ENCODE measurements around the gene GPR152. TPM values are rescaled to one million over a fixed set of nuclear protein-coding genes. Genes with fewer than 3 reads are reported as not detected.

The GPR152 gene, protein sequence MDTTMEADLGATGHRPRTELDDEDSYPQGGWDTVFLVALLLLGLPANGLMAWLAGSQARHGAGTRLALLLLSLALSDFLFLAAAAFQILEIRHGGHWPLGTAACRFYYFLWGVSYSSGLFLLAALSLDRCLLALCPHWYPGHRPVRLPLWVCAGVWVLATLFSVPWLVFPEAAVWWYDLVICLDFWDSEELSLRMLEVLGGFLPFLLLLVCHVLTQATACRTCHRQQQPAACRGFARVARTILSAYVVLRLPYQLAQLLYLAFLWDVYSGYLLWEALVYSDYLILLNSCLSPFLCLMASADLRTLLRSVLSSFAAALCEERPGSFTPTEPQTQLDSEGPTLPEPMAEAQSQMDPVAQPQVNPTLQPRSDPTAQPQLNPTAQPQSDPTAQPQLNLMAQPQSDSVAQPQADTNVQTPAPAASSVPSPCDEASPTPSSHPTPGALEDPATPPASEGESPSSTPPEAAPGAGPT
- under 1 TPM in 1 of 4 donors, not detected in 3; 0.09 TPM for polyA plus RNA-seq (ENCODE audit: insufficient read length in 4 of 4)

DNA sequence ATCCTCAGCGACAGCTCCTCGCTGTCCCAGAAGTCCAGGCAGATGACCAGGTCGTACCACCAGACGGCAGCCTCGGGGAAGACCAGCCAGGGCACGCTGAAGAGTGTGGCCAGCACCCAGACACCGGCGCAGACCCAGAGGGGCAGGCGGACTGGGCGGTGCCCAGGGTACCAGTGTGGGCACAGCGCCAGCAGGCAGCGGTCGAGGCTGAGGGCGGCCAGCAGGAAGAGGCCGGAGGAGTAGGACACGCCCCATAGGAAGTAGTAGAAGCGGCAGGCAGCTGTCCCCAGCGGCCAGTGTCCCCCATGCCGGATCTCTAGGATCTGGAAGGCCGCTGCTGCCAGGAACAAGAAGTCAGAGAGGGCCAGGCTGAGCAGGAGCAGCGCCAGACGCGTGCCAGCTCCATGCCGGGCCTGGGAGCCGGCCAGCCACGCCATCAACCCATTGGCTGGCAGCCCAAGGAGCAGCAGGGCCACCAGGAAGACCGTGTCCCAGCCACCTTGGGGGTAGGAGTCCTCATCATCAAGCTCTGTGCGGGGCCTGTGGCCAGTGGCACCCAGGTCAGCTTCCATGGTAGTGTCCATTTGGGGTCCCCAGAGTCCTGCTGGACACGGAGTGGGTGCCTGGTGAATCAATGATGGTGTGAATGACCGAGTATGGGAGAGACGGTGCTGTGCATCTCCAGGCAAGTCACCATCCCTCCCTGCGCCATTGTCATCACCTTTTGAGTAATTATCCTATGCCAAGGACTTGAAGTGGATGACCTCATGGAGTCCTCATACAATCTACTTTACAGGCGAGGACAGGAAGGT, at the start of gene GPR152:
GPR152 (minus strand) TSS at position 589 of the 812 bp plus-strand sequence; CDS start at position 584, 5 bp downstream.
- no peak for DNase-seq (ENCODE audit: low read depth in 4 of 4, low spot score in 2 of 4)

DNA sequence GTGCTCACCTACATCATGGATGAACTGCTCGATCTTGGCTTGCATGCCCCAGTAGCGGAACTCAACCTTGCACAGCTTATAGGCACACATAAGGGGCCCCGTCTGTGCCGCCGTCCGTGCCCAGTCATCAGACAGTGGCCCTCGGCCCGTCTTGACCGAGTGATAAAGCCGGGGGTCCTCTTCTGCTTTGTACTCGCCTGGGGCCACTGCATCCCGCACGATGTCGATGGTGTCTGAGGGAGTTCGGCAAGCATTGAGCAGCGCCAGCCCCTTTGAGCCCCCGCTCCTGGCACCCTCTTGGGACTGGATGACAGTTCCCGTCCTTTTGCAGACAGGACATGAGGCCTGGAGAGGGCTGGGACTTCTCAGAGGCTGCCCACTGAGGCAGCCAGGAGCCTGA, 49.3 kb upstream of the GPR152 start:
- DNase-seq (ENCODE audit: low read depth in 4 of 4, low spot score in 2 of 4): no peak

DNA sequence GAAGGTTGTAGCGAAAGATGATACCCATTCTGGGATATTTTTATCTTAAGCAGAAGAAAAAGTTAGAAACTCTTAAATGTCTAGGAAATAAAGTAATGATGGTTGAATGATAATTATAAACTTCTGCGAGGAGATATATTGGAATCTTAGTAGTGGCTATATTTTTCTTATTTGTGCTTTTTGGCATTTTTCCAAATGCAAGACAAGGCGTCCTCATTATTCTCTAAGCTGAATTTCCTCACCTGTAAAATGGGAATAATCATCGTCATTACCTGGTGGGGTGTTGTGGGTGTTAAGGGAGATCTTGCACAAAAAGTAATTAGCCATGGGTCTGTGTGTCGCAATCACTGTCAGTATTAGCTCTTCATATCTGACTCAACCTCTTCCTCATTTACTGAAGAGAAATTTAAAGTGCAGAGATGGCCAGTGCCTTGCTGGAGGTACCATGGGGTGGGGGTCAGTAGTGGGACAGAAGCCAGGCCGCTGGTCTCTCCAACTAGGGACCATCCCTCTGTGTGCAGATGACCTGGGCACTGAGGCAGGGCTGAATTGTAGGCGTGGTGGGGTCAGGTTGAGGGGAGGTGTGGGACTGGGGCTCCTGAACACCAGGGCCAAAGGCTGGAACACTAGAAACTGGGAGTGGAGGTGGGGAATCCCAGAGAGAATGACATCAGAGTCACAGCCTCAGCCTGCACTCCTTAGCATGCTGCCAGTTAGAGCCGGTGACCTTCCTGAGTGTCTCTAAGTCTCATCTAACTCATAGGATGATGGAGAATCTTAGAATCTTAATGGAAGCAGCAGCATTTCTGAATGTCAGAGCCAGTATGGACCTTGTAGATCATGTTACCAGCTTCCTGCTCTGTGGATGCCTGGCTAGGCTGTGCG, 48.5 kb upstream of the GPR152 start:
- no peak for DNase-seq (ENCODE audit: low read depth in 4 of 4, low spot score in 2 of 4)

DNA sequence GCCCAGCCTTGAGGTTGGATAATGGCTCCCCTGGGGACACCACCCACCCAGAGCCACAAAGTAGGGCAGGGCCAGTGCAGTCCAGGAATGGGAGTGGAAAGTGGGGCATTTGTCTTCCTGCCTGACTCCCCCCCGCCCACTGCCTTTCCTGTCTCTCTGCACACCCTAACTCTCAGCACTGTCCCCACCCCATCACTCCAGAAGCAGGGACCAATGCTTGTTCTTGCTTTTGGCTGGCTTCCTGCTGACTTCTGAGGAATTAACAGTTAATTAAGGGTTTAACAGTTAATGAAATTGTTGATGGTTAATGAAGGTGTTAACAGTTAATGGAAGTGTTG, 47.9 kb upstream of the GPR152 start:
- no peak for DNase-seq (ENCODE audit: low read depth in 4 of 4, low spot score in 2 of 4)

DNA sequence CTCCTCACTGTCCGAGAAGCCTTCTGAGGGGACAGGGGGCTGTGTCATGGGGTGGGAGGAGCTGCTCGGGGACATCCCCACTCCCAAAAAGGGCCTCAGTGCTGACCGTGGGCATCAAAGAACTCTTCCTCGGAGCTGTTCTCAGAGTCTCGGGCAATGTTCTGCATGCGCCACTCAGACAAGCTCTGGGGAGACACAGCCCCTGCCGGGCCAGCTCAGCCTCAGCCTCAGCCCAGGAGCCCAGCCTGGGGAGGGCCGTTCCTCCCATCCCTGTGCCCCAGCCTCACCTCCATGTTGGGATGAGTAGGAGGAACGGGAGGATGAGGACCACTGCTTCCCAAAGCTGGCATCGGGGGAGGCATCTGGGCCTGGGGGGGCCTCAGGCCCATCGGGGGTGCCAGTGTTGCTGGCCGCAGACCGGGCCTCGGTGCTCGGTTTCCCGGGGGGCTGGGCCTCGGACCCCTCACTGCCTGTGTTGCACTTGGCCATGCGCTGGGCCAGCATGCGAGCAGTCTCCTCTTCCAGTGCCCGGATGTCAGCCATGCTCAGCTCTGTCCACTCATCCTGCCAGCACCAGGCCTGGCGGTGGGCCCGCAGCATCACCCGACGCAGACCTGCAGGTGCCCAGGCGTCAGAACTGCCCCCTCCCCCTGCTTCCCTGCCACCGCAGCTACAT, 47.4 kb upstream of the GPR152 start:
- no peak for DNase-seq (ENCODE audit: low read depth in 4 of 4, low spot score in 2 of 4)

DNA sequence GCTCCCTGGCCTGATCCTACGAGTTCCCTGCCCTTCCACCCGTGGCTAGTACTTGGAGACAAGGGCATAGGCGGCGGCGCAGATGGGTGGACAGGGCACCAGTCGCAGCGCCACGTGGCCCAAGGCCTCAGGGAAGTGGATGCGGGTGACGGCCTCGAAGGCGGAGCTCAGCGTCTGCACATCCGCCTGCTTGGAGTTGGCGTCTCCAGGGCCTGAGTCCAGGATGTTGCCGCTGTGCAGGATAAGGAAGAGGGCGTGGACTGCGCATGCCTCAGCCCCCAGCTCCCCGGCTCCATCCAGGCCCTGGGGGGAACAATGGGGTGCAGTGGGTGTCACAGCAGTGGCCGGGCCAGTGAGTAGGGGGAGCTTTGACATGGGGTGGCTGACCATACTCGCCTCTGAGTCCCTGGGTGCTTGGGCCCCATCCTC, 46.0 kb upstream of the GPR152 start:
- DNase-seq (ENCODE audit: low read depth in 4 of 4, low spot score in 2 of 4): no peak

DNA sequence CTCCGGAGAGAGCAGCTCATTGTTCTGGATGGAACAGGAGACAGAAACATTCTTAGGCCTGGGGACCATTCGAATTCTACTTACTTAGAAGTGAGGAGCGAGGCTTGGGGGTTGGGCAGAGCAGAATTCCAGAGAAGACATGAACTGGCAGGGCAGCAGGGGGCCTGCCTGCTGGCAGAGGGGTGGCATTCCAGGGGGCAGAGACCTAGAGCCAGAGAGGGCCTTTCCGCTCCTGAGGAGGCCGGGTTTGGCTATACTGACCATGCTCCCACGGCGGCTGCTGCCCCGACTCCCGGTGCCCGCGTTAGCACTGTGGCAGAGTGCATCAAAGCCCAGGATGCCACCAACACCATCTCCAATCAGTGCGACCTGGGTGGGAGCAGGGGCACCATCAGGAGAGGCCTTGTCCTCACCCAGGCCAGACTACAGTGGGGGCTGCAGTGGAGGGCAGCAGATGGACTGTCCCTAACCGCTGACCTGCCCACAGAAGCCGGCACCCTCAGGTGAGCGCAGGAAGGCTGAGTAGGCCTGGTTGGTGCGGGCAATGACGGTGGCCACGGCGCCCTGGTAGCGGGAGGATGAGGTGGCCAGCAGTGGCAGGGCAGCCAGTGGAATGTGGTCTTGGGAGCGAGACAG, 45.2 kb upstream of the GPR152 start:
- DNase-seq (ENCODE audit: low read depth in 4 of 4, low spot score in 2 of 4): no peak

DNA sequence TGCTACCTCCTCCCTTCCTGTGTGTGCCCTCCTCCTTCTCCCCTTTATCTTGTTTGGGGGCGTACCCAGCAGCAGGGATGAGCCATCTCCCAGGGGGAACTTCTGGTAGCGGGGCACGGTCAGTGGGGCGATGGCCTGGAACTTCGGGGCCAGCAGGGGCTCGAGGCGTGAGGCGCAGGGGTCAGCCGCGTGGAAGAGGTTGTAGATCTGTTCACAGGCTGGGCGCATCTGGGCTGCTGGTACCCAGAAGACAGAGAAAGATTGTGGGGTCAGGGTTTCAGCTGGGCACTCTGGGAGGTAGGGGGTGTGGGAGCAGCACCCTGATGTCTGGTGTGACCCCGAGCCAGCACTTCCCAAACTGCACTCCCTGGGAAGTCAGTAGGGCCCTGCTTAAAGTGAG, 43.6 kb upstream of the GPR152 start:
- no peak for DNase-seq (ENCODE audit: low read depth in 4 of 4, low spot score in 2 of 4)

DNA sequence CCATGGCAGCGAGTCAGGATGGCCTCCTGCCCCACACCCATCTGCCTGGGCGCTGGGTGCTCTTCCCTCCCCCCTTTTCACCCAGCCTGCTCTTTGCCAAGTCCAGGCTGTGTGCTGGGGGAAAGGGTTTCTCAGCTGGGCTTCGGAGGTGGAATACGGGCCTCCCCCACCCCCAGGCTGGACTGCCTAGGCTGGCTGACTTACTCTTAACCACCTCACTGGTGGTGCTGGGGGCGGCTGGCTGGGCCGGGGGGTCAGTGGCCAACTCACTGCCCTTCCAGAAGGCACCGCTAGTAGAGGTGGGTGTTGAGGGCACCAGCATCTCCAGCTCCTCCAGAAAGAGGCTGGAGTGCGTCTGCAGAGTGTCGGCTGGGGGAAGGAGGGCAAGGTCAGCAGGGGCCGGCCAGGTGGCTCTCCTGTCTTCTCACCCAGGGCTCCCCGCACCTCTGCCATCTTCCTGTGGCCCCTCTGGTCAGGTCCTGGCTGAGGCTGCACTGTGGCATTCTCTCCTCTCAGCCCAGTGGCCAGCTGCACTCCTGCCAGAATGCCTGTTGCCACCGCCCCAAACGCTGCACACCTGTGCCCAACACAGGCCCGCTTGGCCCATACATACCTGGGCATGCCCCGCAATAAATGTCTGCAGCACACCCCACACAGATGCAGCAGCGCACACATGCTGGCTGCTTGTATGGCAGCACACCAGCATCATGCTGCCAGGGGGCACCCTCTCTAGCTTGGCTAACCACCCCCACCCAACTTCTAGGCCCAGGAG, 42.9 kb upstream of the GPR152 start:
- DNase-seq (ENCODE audit: low read depth in 4 of 4, low spot score in 2 of 4): no peak

DNA sequence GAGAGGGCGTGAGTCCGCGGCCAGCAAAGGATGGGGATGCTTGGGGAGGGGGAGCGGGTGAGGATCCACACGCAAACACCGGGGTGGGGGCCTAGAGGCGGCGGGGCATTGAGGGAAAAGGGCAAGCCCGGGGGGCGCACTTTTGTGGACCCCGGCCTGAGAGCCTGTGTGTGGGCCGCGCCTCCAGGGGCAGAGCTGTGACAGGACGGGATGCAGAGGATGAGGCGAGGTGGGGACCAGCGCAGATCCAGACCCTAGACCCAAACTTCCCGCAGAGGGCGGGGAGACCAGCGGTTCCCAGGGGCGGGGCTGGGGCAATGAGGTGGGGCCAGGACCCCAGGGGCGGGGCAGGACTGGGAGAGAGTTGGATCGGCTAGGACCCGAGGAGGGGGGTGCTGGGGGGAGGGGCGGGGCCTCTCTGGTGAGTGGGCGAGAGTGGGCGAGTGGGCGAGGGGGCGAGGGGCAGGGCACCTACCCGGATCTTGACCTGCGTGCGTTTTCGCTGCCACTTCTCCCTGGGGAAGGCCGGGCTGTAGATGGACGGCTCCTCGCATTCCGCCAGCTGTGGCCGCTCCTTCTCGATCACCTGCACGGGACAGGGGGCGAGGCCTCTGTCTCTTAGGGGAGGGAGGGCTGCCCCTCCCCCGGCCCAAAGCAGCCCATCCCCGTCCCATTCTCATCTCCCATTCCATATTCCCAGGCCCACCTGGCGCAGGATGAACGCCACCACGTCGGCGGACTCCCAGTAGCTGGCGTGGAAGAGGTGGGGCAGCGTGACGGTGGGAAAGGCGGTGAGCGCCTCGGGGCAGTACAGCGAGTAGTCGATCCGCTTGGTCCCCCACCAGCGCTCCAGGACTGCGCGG, 42.1 kb upstream of the GPR152 start:
- DNase-seq (ENCODE audit: low read depth in 4 of 4, low spot score in 2 of 4): no peak

DNA sequence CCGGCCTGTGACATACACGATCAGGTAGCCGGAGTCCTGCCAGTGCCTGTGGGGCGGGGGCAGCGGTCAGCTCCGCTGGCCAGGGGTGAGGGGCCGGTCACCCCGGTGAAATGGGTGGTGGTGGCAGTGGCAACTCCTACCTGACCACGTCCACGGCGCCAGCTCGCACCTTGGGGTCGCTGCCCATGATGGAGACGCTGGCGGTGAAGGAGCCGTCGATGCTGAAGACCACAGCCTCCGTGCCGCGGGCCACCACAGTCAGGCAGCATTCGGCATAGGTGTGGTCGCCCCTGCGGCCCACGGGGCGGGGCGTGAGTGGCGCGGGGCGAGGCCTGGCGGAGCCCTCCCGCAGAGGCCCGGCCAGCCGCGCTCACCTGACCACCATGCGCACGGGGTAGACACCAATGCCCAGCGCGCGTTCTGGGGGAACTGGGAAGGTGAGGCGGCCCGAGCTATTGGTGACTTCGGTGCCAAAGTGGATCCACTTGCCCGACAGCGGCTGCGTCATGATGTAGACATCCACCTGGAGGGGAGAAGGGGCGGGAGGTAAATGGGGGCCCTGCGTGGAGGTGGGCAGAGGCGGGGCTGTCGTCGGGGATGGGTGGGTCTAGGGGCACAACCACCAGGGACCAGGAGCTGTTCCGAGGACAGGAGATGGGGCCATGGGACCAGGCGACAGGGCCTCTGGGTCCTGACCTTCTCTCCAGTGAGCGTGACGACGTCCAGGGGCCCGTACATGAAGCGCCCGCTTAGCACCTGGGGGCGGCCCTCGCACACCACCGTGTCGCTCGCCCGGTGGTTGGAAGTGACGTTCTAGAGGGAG, 41.2 kb upstream of the GPR152 start:
- no peak for DNase-seq (ENCODE audit: low read depth in 4 of 4, low spot score in 2 of 4)

DNA sequence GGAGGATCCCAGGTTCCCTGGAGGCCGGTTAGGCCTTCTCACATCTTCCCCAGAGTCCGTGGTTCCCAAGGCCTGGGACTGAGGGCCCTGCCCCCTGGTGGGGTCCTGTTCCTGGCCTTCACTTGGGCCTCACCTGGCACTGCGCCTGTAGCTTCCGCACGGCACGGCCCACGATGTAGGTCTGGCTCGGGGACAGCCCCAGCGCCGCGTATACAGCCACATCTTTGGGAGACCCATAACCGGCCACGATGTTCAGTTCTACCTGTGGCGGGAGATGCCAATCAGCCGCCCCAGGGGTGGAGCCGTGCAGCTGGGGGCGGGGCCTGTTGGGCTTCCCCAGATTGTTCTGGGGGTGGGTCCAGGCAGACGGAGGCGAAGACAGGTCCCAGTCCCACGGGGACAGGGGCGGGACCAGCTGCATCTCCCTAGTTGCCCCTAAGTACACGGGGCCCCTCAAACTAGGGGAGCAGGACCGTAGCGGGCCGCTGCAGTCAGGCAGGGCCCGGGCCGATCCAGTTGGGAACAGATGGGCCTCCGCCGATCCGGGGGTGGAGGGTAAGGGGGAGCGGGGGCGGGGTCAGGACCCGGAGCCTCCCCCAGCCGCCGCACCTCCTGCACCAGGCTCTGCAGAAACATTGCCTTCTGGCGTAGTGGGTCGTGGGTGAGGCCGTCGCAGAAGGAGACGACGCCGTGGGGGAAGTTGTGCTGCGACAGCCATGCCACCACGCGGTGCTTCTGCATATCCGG, 40.4 kb upstream of the GPR152 start:
- no peak for DNase-seq (ENCODE audit: low read depth in 4 of 4, low spot score in 2 of 4)

DNA sequence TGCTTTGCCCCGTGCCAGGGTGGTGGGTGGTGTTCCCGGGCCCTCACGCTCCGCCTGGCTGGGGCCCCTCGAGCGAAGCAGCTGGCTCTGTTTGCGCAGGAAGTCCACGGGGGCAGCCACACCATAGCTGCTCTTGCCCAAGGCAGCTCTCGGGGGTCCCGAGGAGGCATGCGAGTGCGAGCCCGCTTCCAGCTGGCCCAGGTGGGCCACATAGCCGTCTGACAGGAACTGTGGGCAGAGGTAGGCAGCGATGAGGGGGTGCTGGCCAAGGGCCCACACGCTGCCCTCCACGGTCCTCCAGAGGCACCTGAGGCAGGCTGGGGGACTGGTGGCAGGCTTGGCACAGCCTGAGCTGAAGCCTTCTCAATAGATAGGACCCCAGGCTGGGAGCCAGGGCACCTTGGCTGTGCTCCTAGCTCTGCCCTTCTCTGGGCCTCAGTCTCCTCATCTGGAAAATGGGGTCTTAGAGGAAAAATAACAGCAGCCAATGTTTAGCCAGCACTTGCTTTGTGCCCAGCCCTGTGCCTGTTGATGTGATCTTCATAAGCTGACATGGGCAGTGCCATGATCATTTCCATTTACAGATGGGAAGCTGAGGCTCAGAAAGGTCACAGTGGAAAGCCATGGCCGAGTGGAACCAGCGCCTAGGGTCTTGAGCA, 39.7 kb upstream of the GPR152 start:
- DNase-seq (ENCODE audit: low read depth in 4 of 4, low spot score in 2 of 4): no peak

DNA sequence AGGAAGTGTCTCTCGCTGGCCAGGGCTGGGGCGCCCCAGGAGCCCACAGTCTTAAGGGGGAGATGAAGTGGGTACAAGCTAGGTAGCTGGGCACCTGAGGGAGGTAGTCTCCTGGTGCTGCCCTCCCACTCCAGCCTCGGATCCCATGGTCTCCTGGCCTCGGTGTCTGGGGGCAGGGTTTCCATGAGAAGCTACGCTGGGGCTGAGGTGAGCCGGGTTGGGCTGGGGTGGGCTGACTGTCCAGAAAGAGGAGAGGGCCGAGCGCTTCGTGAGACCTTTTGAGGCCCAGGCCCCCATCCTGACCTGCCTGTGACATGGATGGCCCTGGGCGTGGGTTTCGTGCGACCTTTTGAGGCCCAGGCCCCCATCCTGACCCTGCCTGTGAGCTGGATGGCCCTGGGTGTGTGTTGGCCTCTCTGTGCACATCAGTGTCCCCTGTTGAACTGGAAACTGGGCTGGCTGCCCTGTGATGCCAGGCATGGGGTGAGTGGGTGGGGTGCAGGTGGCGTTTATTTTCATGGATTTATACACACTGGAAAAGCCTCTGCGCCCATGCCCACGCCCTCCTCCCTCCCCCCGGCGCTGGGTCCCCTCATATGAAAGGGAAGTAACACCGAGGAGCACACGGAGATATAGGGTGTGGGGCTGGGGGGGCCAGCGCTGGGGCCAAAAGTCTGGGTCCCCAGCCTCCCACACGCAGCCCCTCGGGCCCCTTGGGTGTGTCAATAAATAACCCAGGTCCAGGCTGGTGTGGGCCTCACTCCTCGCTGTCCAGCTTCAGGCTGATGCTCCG, 38.9 kb upstream of the GPR152 start:
- no peak for DNase-seq (ENCODE audit: low read depth in 4 of 4, low spot score in 2 of 4)

DNA sequence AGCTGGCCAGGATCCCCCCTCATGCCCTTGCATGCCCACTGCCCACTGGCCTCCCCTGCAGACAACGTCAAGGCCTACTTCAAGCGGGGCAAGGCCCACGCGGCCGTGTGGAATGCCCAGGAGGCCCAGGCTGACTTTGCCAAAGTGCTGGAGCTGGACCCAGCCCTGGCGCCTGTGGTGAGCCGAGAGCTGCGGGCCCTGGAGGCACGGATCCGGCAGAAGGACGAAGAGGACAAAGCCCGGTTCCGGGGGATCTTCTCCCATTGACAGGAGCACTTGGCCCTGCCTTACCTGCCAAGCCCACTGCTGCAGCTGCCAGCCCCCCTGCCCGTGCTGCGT, 38.2 kb upstream of the GPR152 start:
- DNase-seq (ENCODE audit: low read depth in 4 of 4, low spot score in 2 of 4): no peak
